ENCODE measurements around the gene CTNNB1. TPM values are rescaled to one million over a fixed set of nuclear protein-coding genes. Genes with fewer than 3 reads are reported as not detected.

Gene CTNNB1
- total and polyA plus RNA-seq, 2 of the 4 experiments (the other 2 are of a cell fraction) = 364 to 1,677 TPM

DNA sequence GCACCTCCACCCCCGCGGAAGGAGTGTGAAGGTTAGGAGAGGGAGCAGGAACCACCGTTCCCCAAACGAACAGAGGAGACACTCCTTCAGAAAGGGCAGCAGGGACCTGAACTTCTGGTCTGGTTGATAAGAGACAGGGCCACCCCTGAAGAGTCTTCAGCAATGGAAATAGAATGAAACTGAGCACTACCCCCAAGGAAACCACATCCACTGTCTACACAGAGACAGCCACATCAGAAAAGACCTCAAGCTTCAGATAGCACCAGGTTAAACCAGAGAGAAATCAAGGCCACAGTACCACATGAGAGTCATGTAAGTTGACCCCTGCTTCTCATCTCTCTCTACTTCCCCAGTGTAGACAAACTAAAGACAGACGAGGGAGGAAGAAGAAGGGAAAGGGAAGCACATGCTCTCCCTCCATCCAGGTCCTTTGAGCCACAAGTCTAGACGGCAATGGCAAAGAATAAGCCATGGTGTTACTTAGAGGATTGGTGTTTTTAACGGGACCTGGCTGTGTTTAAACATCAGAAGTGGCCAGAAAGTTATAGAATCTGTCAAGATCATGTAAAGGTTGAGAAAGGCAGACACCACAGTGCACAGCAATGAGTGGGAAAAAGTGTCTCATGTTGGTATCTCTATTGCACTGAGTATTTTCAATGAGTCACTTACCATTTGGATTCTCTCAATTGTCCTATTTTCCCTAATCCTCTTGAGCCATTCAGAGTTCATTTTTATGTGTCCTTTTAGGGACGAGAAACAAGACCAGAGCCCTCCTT, 31.4 kb upstream of the CTNNB1 start:
- ChIA-PET POLR2A (ENCODE audit: unreplicated experiment) (no interaction called here), CTCF (no interaction called here)
- Histone ChIP-seq H4K5ac (ENCODE audit: low read depth, low read length) (no peak overlapping the region), H3K56ac (ENCODE audit: extremely low read depth, insufficient read depth, low read length) (no peak overlapping the region), H4K91ac (ENCODE audit: insufficient read depth, low read depth, low read length) (no peak overlapping the region), H3K4me2 (ENCODE audit: low read depth, low read length) (no peak overlapping the region), H3K27ac (ENCODE audit: insufficient read depth, low read length) (no peak overlapping the region), H2BK120ac (ENCODE audit: low read depth, low read length) (no peak overlapping the region), H2BK15ac (ENCODE audit: low read depth, low read length) (no peak overlapping the region), H2AFZ (replicated peaks; ENCODE audit: low read length, poor library complexity) (no peak overlapping the region), H3K4me1 (ENCODE audit: control insufficient read depth, insufficient read depth, low read length) (no peaks in the 10 kb centered on the region), H2AK5ac (ENCODE audit: low read depth, low read length) (no peak overlapping the region), H3K23ac (ENCODE audit: low read depth, low read length) (no peak overlapping the region), H3K4ac (ENCODE audit: low read depth, low read length) (no peak overlapping the region), H2AK9ac (replicated peaks; ENCODE audit: low read depth, low read length, poor library complexity) (no peak overlapping the region), H2BK5ac (ENCODE audit: low read depth, low read length, poor library complexity, severe bottlenecking) (no peak overlapping the region), H3K18ac (ENCODE audit: low read depth, low read length) (no peak overlapping the region), H3K79me1 (ENCODE audit: low read depth in 1 of 2, low read length in 2 of 2) (no peaks in the 10 kb centered on the region), H3K9ac (ENCODE audit: low read depth, low read length) (no peak overlapping the region), H3K14ac (replicated peaks; ENCODE audit: low read depth, low read length) (no peak overlapping the region), H3K4me3 (ENCODE audit: insufficient read depth, low read depth, low read length) (no peak overlapping the region), H3K9me1 (ENCODE audit: insufficient read depth, low read length) (no peaks in the 10 kb centered on the region), H3K36me3 (ENCODE audit: control insufficient read depth, insufficient read depth, low read length) (no peaks in the 10 kb centered on the region), H4K20me1 (ENCODE audit: insufficient read depth, low read length) (no peaks in the 10 kb centered on the region), H3K27me3 (ENCODE audit: control insufficient read depth, insufficient read depth, low read length) (peaks cover 5% of the 10 kb centered on the region), H3K9me3 (ENCODE audit: control insufficient read depth, insufficient read depth, low read length) (no peaks in the 10 kb centered on the region), H2BK20ac (ENCODE audit: low read depth, low read length) (no peak overlapping the region), H4K8ac (ENCODE audit: low read depth in 2 of 2, low read length in 2 of 2) (no peak overlapping the region)
- no TSS peak for BruUV-seq (replicated peaks)
- 65% methylated on average over 4 of the region's 8 CpGs; no CpG with 5 or more reads in 1 of the 2 experiments for WGBS, 2 experiments (ENCODE audit: extremely low coverage in 2 of 2, insufficient read length in 1 of 2)
- in situ Hi-C loops (cut with MboI; ENCODE audit: low sequenced_read_pairs) (no loop called here), dilution Hi-C loops (cut with HindIII; ENCODE audit: low sequenced_read_pairs, unreplicated experiment) (no loop called here), intact Hi-C loops (cut with micrococcal nuclease) (no loop called here)
- DNase-seq (no peak), ATAC-seq (ENCODE audit: low read depth) (no peak)
- no peak for TF ChIP-seq MAZ (IDR thresholded peaks at IDR 0.05; ENCODE audit: borderline replicate concordance, low read depth, low read length)
- TF ChIP-seq FOS (IDR thresholded peaks at IDR 0.05; ENCODE audit: low read depth, low read length) = no peak
- no peak for TF ChIP-seq CHD1 (IDR thresholded peaks at IDR 0.05; ENCODE audit: low read depth, low read length)
- no peak for TF ChIP-seq CEBPB (IDR thresholded peaks at IDR 0.05; ENCODE audit: low read depth, low read length)
- no peak for TF ChIP-seq RAD21 (IDR thresholded peaks at IDR 0.05; ENCODE audit: low read length)
- no peak for TF ChIP-seq RFX5 (IDR thresholded peaks at IDR 0.05; ENCODE audit: low read depth, low read length)
- TF ChIP-seq SMC3 (IDR thresholded peaks at IDR 0.05; ENCODE audit: low read depth, low read length) = no peak
- no peak for TF ChIP-seq POLR2A (IDR thresholded peaks at IDR 0.05; ENCODE audit: low read depth, low read length)
- TF ChIP-seq, protein P1, sequence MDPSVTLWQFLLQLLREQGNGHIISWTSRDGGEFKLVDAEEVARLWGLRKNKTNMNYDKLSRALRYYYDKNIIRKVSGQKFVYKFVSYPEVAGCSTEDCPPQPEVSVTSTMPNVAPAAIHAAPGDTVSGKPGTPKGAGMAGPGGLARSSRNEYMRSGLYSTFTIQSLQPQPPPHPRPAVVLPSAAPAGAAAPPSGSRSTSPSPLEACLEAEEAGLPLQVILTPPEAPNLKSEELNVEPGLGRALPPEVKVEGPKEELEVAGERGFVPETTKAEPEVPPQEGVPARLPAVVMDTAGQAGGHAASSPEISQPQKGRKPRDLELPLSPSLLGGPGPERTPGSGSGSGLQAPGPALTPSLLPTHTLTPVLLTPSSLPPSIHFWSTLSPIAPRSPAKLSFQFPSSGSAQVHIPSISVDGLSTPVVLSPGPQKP (IDR thresholded peaks at IDR 0.05; ENCODE audit: borderline replicate concordance, low read depth, low read length) = no peak
- TF ChIP-seq, protein P2, sequence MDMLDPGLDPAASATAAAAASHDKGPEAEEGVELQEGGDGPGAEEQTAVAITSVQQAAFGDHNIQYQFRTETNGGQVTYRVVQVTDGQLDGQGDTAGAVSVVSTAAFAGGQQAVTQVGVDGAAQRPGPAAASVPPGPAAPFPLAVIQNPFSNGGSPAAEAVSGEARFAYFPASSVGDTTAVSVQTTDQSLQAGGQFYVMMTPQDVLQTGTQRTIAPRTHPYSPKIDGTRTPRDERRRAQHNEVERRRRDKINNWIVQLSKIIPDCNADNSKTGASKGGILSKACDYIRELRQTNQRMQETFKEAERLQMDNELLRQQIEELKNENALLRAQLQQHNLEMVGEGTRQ (IDR thresholded peaks at IDR 0.05; ENCODE audit: low read depth, low read length) = no peak
- no peak for TF ChIP-seq RCOR1 (IDR thresholded peaks at IDR 0.05; ENCODE audit: insufficient replicate concordance, low read length)
- no peak for TF ChIP-seq MAFK (IDR thresholded peaks at IDR 0.05; ENCODE audit: low read depth, low read length)
- TF ChIP-seq BHLHE40 (IDR thresholded peaks at IDR 0.05; ENCODE audit: low read depth, low read length) = no peak
- no peak for TF ChIP-seq MXI1 (IDR thresholded peaks at IDR 0.05; ENCODE audit: borderline replicate concordance, low read depth, low read length)
- TF ChIP-seq, protein P3, sequence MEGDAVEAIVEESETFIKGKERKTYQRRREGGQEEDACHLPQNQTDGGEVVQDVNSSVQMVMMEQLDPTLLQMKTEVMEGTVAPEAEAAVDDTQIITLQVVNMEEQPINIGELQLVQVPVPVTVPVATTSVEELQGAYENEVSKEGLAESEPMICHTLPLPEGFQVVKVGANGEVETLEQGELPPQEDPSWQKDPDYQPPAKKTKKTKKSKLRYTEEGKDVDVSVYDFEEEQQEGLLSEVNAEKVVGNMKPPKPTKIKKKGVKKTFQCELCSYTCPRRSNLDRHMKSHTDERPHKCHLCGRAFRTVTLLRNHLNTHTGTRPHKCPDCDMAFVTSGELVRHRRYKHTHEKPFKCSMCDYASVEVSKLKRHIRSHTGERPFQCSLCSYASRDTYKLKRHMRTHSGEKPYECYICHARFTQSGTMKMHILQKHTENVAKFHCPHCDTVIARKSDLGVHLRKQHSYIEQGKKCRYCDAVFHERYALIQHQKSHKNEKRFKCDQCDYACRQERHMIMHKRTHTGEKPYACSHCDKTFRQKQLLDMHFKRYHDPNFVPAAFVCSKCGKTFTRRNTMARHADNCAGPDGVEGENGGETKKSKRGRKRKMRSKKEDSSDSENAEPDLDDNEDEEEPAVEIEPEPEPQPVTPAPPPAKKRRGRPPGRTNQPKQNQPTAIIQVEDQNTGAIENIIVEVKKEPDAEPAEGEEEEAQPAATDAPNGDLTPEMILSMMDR (conservative IDR thresholded peaks at IDR 0.05; ENCODE audit: low read depth, low read length) = no peak
